ENCODE data around the gene MEP1A.
A peak's percentile ranks its signal among the peaks of the same experiment; 100 is the strongest.

MEP1A gene

DNA sequence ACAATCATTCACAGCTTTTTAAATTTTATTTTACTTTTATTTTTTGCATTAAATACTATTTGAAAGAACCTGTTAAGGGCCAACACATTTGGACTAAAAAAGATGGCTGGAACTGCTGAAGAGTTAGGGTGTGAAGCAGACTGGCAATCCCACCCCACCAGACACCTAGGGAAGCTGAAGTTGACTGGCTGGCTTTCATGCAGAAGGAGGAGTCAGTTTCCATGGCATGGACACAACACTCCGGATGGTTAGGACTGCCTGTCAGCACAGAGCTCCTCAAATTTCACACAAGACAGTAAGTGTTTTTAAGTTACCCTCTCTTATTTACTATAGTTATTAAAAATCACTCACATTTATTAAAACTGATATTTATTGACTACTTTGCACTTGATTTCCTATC is 46.5 kb upstream of the MEP1A start, which contains the start of gene ANKRD66:
Gene ANKRD66 (plus strand): TSS at position 238 of the 400 bp plus-strand sequence. CDS start 5,016 bp downstream, outside the sequence.
- Histone ChIP-seq H4K91ac (ENCODE audit: low read depth, low read length) (no peak within 1 kb of the TSS), H3K9me3 (ENCODE audit: insufficient read depth, low read depth, low read length) (no peaks in the 10 kb centered on the region), H3K79me2 (ENCODE audit: control insufficient read depth, insufficient read depth, low read length, poor library complexity) (no peaks in the 10 kb centered on the region), H3K4me1 (ENCODE audit: control insufficient read depth in 1 of 2, insufficient read depth in 2 of 2, low read length in 2 of 2) (no peaks in the 10 kb centered on the region), H4K8ac (ENCODE audit: low read depth, low read length) (no peak within 1 kb of the TSS), H3K4ac (ENCODE audit: low read depth, low read length) (no peak within 1 kb of the TSS), H2BK120ac (ENCODE audit: insufficient read depth, low read length, poor library complexity) (no peak within 1 kb of the TSS), H4K12ac (ENCODE audit: low read depth, low read length) (no peak within 1 kb of the TSS), H3K27me3 (ENCODE audit: insufficient read depth, low read length) (no peaks in the 10 kb centered on the region), H2BK5ac (ENCODE audit: low read depth, low read length, poor library complexity) (no peak within 1 kb of the TSS), H3K4me3 (ENCODE audit: low read depth, low read length) (no peak within 1 kb of the TSS), H3K79me1 (ENCODE audit: low read length) (no peaks in the 10 kb centered on the region), H2AFZ (ENCODE audit: insufficient read depth, low read length, poor library complexity) (no peak within 1 kb of the TSS), H3K4me2 (ENCODE audit: low read length) (no peak within 1 kb of the TSS), H2BK12ac (ENCODE audit: low read length) (no peak within 1 kb of the TSS), H3K27ac (ENCODE audit: low read depth, low read length) (no peak within 1 kb of the TSS), H2AK5ac (ENCODE audit: low read length) (no peak within 1 kb of the TSS), H3K18ac (ENCODE audit: low read length) (no peak within 1 kb of the TSS), H3K14ac (ENCODE audit: low read length) (no peak within 1 kb of the TSS), H3K36me3 (ENCODE audit: control insufficient read depth in 1 of 2, insufficient read depth in 2 of 2, low read length in 2 of 2) (no peaks in the 10 kb centered on the region), H3K9ac (ENCODE audit: low read length) (no peak within 1 kb of the TSS), H3K23ac (ENCODE audit: low read length) (no peak within 1 kb of the TSS)
- no CpG with 5 or more reads among the region's 1 CpG for WGBS (ENCODE audit: extremely low coverage, insufficient coverage, insufficient read length)
- DNase-seq, result no peak

DNA sequence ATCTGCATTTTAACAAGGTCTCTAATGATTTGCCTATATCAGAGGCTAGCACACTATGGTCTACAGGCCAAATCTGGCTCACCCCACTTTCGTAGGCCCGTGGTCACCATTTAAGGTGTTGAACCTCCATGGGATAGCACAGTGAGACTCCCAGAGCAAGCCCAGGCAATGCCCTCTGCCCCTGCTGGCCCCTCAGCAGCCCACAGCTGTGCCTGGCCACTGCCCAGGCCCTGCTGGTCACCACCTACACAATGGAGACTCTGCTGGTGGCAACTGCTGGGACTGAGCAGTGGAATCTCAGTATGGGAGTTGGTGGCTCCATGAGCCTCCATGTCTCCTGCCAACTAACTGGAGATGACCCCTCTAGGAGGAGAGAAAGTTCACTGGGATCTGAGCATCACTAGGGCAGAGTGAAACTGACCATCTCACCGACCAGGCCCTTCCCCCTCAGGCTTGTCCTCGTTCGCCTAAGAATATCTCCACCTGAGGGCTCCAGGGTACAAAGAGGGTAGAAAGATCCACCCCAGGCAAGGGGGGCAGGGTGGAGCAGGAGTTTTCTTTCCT is 44.2 kb upstream of the MEP1A start:
- Histone ChIP-seq H4K12ac (ENCODE audit: low read depth, low read length) (no peak overlapping the region), H2AK5ac (ENCODE audit: low read length) (no peak overlapping the region), H3K4me1 (ENCODE audit: control insufficient read depth in 1 of 2, insufficient read depth in 2 of 2, low read length in 2 of 2) (no peaks in the 10 kb centered on the region), H3K4me3 (ENCODE audit: low read depth, low read length) (no peak overlapping the region), H2BK120ac (ENCODE audit: insufficient read depth, low read length, poor library complexity) (no peak overlapping the region), H3K79me1 (ENCODE audit: low read length) (no peaks in the 10 kb centered on the region), H3K18ac (ENCODE audit: low read length) (no peak overlapping the region), H3K9ac (ENCODE audit: low read length) (no peak overlapping the region), H3K27ac (ENCODE audit: low read depth, low read length) (no peak overlapping the region), H3K79me2 (ENCODE audit: control insufficient read depth, insufficient read depth, low read length, poor library complexity) (no peaks in the 10 kb centered on the region), H3K9me3 (ENCODE audit: insufficient read depth, low read depth, low read length) (no peaks in the 10 kb centered on the region), H3K14ac (ENCODE audit: low read length) (no peak overlapping the region), H3K23ac (ENCODE audit: low read length) (peak overlapping the region; percentile 3), H2BK5ac (ENCODE audit: low read depth, low read length, poor library complexity) (no peak overlapping the region), H4K91ac (ENCODE audit: low read depth, low read length) (no peak overlapping the region), H3K27me3 (ENCODE audit: insufficient read depth, low read length) (no peaks in the 10 kb centered on the region), H2AFZ (ENCODE audit: insufficient read depth, low read length, poor library complexity) (no peak overlapping the region), H4K8ac (ENCODE audit: low read depth, low read length) (no peak overlapping the region), H3K36me3 (ENCODE audit: control insufficient read depth in 1 of 2, insufficient read depth in 2 of 2, low read length in 2 of 2) (no peaks in the 10 kb centered on the region), H3K4me2 (ENCODE audit: low read length) (no peak overlapping the region), H3K4ac (ENCODE audit: low read depth, low read length) (no peak overlapping the region), H2BK12ac (ENCODE audit: low read length) (no peak overlapping the region)
- WGBS (ENCODE audit: extremely low coverage, insufficient coverage, insufficient read length), result no CpG with 5 or more reads among the region's 5 CpGs
- DNase-seq, result no peak

DNA sequence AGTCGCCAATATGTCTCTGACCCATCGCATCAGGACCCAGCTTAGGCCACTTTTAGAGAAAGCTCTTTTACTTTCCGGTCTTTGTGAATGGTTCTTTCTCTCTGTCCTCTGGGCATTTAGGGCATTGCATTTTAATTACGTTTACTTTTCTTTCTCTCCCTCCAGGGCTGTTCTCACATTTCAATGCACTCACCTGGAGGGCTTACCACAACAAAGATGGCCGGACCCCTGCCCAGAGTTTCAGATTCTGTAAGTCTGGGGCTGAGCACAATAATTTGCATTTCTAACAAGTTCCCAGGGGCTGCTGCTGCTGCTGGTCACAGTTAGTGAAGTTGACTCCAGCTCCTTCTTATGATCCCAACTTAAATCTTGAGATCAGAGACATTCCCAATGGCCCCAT is 43.5 kb upstream of the MEP1A start:
- Histone ChIP-seq H4K91ac (ENCODE audit: low read depth, low read length) (no peak overlapping the region), H2AFZ (ENCODE audit: insufficient read depth, low read length, poor library complexity) (no peak overlapping the region), H3K9me3 (ENCODE audit: insufficient read depth, low read depth, low read length) (no peaks in the 10 kb centered on the region), H4K8ac (ENCODE audit: low read depth, low read length) (no peak overlapping the region), H3K79me1 (ENCODE audit: low read length) (no peaks in the 10 kb centered on the region), H3K36me3 (ENCODE audit: control insufficient read depth in 1 of 2, insufficient read depth in 2 of 2, low read length in 2 of 2) (no peaks in the 10 kb centered on the region), H3K4me1 (ENCODE audit: control insufficient read depth in 1 of 2, insufficient read depth in 2 of 2, low read length in 2 of 2) (no peaks in the 10 kb centered on the region), H2BK120ac (ENCODE audit: insufficient read depth, low read length, poor library complexity) (no peak overlapping the region), H3K4me2 (ENCODE audit: low read length) (no peak overlapping the region), H3K23ac (ENCODE audit: low read length) (no peak overlapping the region), H3K27me3 (ENCODE audit: insufficient read depth, low read length) (no peaks in the 10 kb centered on the region), H3K4me3 (ENCODE audit: low read depth, low read length) (no peak overlapping the region), H3K79me2 (ENCODE audit: control insufficient read depth, insufficient read depth, low read length, poor library complexity) (no peaks in the 10 kb centered on the region), H2BK12ac (ENCODE audit: low read length) (no peak overlapping the region), H2AK5ac (ENCODE audit: low read length) (no peak overlapping the region), H3K9ac (ENCODE audit: low read length) (no peak overlapping the region), H4K12ac (ENCODE audit: low read depth, low read length) (no peak overlapping the region), H2BK5ac (ENCODE audit: low read depth, low read length, poor library complexity) (no peak overlapping the region), H3K4ac (ENCODE audit: low read depth, low read length) (no peak overlapping the region), H3K27ac (ENCODE audit: low read depth, low read length) (no peak overlapping the region), H3K18ac (ENCODE audit: low read length) (no peak overlapping the region), H3K14ac (ENCODE audit: low read length) (no peak overlapping the region)
- no peak for DNase-seq
- WGBS (ENCODE audit: extremely low coverage, insufficient coverage, insufficient read length), result no CpG with 5 or more reads among the region's 5 CpGs

DNA sequence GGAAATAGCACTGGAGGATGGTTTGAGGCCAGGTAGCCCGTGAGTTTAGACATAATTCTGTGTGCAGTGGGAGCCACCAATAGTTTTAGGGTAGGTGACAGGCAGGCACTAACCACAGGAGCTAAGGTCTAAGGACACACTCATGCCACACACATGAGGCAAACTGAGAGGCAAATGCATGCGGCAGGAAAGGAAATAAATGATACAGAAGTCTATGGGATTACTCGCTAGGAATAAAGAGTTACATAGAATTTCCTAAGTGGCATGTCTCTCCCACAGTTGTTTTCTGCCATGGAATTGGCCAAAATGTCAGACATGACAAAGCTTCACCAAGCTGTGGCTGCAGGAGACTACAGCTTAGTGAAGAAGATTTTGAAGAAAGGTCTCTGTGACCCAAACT is 41.5 kb upstream of the MEP1A start:
- Histone ChIP-seq H3K79me1 (ENCODE audit: low read length) (no peaks in the 10 kb centered on the region), H3K23ac (ENCODE audit: low read length) (no peak overlapping the region), H3K36me3 (ENCODE audit: control insufficient read depth in 1 of 2, insufficient read depth in 2 of 2, low read length in 2 of 2) (no peaks in the 10 kb centered on the region), H3K4me2 (ENCODE audit: low read length) (no peak overlapping the region), H2AFZ (ENCODE audit: insufficient read depth, low read length, poor library complexity) (no peak overlapping the region), H2AK5ac (ENCODE audit: low read length) (no peak overlapping the region), H4K12ac (ENCODE audit: low read depth, low read length) (no peak overlapping the region), H2BK12ac (ENCODE audit: low read length) (no peak overlapping the region), H2BK120ac (ENCODE audit: insufficient read depth, low read length, poor library complexity) (no peak overlapping the region), H3K4me1 (ENCODE audit: control insufficient read depth in 1 of 2, insufficient read depth in 2 of 2, low read length in 2 of 2) (no peaks in the 10 kb centered on the region), H4K8ac (ENCODE audit: low read depth, low read length) (no peak overlapping the region), H4K91ac (ENCODE audit: low read depth, low read length) (no peak overlapping the region), H3K18ac (ENCODE audit: low read length) (no peak overlapping the region), H3K14ac (ENCODE audit: low read length) (no peak overlapping the region), H2BK5ac (ENCODE audit: low read depth, low read length, poor library complexity) (no peak overlapping the region), H3K9me3 (ENCODE audit: insufficient read depth, low read depth, low read length) (no peaks in the 10 kb centered on the region), H3K79me2 (ENCODE audit: control insufficient read depth, insufficient read depth, low read length, poor library complexity) (no peaks in the 10 kb centered on the region), H3K4me3 (ENCODE audit: low read depth, low read length) (no peak overlapping the region), H3K9ac (ENCODE audit: low read length) (no peak overlapping the region), H3K27ac (ENCODE audit: low read depth, low read length) (no peak overlapping the region), H3K4ac (ENCODE audit: low read depth, low read length) (no peak overlapping the region), H3K27me3 (ENCODE audit: insufficient read depth, low read length) (no peaks in the 10 kb centered on the region)
- no peak for DNase-seq
- no CpG with 5 or more reads among the region's 3 CpGs for WGBS (ENCODE audit: extremely low coverage, insufficient coverage, insufficient read length)

Measured in trophoblast cell (in vitro differentiated cells and primary cell).